Suprapubic skin (tissue), 4 donors: Measurements from ENCODE around the gene PPP1R12B. TPM values are rescaled to one million over a fixed set of nuclear protein-coding genes. Genes with fewer than 3 reads are reported as not detected.

Source experiments
- DNase-seq, 2 donors: peaks; one replicate each; pipeline ENCODE4 v3.0.0-alpha.2; 2019; ENCODE audit warnings: low spot score in 2 of 2
- H3K27ac ChIP-seq: fragments of 200-600 bp; sonication (generic); one replicate; pipeline ENCODE4 v1.5.1; 2019
- H3K27me3 ChIP-seq: fragments of 200-600 bp; sonication (generic); one replicate; pipeline ENCODE4 v1.5.1; 2019
- H3K36me3 ChIP-seq: fragments of 200-600 bp; sonication (generic); one replicate; pipeline ENCODE4 v1.5.1; 2019
- H3K4me1 ChIP-seq: fragments of 200-600 bp; sonication (generic); one replicate; pipeline ENCODE4 v1.5.1; 2019
- H3K4me3 ChIP-seq: fragments of 200-600 bp; sonication (generic); one replicate; pipeline ENCODE4 v1.5.1; 2019; ENCODE audit warnings: mild to moderate bottlenecking
- H3K9me3 ChIP-seq: fragments of 200-600 bp; sonication (generic); one replicate; pipeline ENCODE4 v1.5.1; 2019
- CTCF ChIP-seq, 2 donors: fragments of 200-600 bp in 1 of 2; fragments of 450-650 bp in 1 of 2; sonication (generic) in 1 of 2; IDR thresholded peaks; one replicate each; pipeline ENCODE4 v1.5.1; 2016 to 2019; ENCODE audit warnings: antibody characterized with exemption in 2 of 2, mild to moderate bottlenecking in 1 of 2, moderate library complexity in 1 of 2
- EP300 ChIP-seq: sonication (generic); formaldehyde crosslinking; IDR thresholded peaks from one replicate; pipeline ENCODE4 v1.6.1; 2017; ENCODE audit warnings: antibody characterized with exemption
- POLR2A ChIP-seq, 2 donors: fragments of 450-650 bp; IDR thresholded peaks; one replicate each; pipeline ENCODE4 v1.6.1; 2017; ENCODE audit warnings: antibody characterized with exemption in 2 of 2, mild to moderate bottlenecking in 2 of 2, moderate library complexity in 2 of 2
- POLR2AphosphoS5 ChIP-seq, 3 donors: sonication (generic); formaldehyde crosslinking; IDR thresholded peaks; one replicate each; pipeline ENCODE4 v1.6.1; 2017; ENCODE audit warnings: antibody characterized with exemption in 3 of 3
- WGBS: methylation state at CpG from one replicate; pipeline ENCODE4 v1.1.5; 2018; 5-methylcytosine and 5-hydroxymethylcytosine counted together
- total RNA-seq, 4 donors: library from RNA; depleted of rRNA; stranded (reverse); fragments of >200 nt; gene quantifications; one replicate each; pipeline ENCODE4 v1.1.0, GENCODE V29; 2016

PPP1R12B gene
- total RNA-seq, 4 donors from 2014 or later, result 28.4 to 90.7 (median 30.8) TPM

GRCh38 chr1:202571719-202572339 lies 223.3 kb downstream of the PPP1R12B start:
- Histone ChIP-seq H3K4me3 (no peak overlapping the region), H3K4me1 (peaks cover 55% of the 10 kb centered on the region), H3K27ac (no peak overlapping the region), H3K9me3 (no peaks in the 10 kb centered on the region), H3K27me3 (no peaks in the 10 kb centered on the region), H3K36me3 (no peaks in the 10 kb centered on the region)
- no peak for DNase-seq
- peak in 1 of 2 donors; percentile 62 for TF ChIP-seq CTCF (IDR thresholded peaks at IDR 0.05)
- TF ChIP-seq POLR2A (IDR thresholded peaks at IDR 0.05), result no peak
- TF ChIP-seq POLR2AphosphoS5 (IDR thresholded peaks at IDR 0.05), result no peak
- no peak for TF ChIP-seq EP300
- 66% methylated on average over 3 of the region's 3 CpGs for WGBS

- Histone ChIP-seq H3K36me3 (no peaks in the 10 kb centered on the region), H3K4me1 (peaks cover 55% of the 10 kb centered on the region), H3K27me3 (no peaks in the 10 kb centered on the region), H3K27ac (no peak overlapping the region), H3K9me3 (no peaks in the 10 kb centered on the region), H3K4me3 (no peak overlapping the region)
- 76% methylated on average over 1 of the region's 1 CpG for WGBS
- TF ChIP-seq CTCF (IDR thresholded peaks at IDR 0.05), result no peak
- TF ChIP-seq EP300, result no peak
- no peak for TF ChIP-seq POLR2AphosphoS5 (IDR thresholded peaks at IDR 0.05)
- no peak for TF ChIP-seq POLR2A (IDR thresholded peaks at IDR 0.05)
- no peak for DNase-seq
Measured at GRCh38 chr1:202572867-202573266, 224.4 kb downstream of the PPP1R12B start.

- TF ChIP-seq EP300 (no peak), POLR2A (IDR thresholded peaks at IDR 0.05) (no peak), POLR2AphosphoS5 (IDR thresholded peaks at IDR 0.05) (no peak), CTCF (IDR thresholded peaks at IDR 0.05) (no peak)
- peak overlapping the region; percentile 67 for H3K27ac ChIP-seq
- peaks cover 10% of the 10 kb centered on the region for H3K36me3 ChIP-seq
- H3K9me3 ChIP-seq, result no peaks in the 10 kb centered on the region
- H3K4me3 ChIP-seq, result no peak overlapping the region
- DNase-seq, result no peak
- WGBS, result 39% methylated on average over 2 of the region's 2 CpGs
- peaks cover 58% of the 10 kb centered on the region for H3K4me1 ChIP-seq
- no peaks in the 10 kb centered on the region for H3K27me3 ChIP-seq
Measured at GRCh38 chr1:202575918-202576653, 227.6 kb downstream of the PPP1R12B start.

GRCh38 chr1:202576816-202577215 lies 228.3 kb downstream of the PPP1R12B start:
- peaks cover 58% of the 10 kb centered on the region for H3K4me1 ChIP-seq
- peak overlapping the region; percentile 67 for H3K27ac ChIP-seq
- no peak overlapping the region for H3K4me3 ChIP-seq
- TF ChIP-seq CTCF (IDR thresholded peaks at IDR 0.05) (no peak), POLR2A (IDR thresholded peaks at IDR 0.05) (no peak), POLR2AphosphoS5 (IDR thresholded peaks at IDR 0.05) (peak in 2 of 3 donors; percentile 50 to 71), EP300 (no peak)
- no peaks in the 10 kb centered on the region for H3K9me3 ChIP-seq
- H3K27me3 ChIP-seq, result no peaks in the 10 kb centered on the region
- no peak for DNase-seq
- WGBS, result 69% methylated on average over 1 of the region's 1 CpG
- H3K36me3 ChIP-seq, result peaks cover 16% of the 10 kb centered on the region

GRCh38 chr1:202577381-202577780 lies 228.9 kb downstream of the PPP1R12B start:
- no peak for DNase-seq
- no peak overlapping the region for H3K4me3 ChIP-seq
- H3K27ac ChIP-seq, result peak overlapping the region; percentile 58
- no peaks in the 10 kb centered on the region for H3K27me3 ChIP-seq
- H3K36me3 ChIP-seq, result peaks cover 18% of the 10 kb centered on the region
- WGBS, result 19% methylated on average over 2 of the region's 2 CpGs
- H3K9me3 ChIP-seq, result no peaks in the 10 kb centered on the region
- TF ChIP-seq POLR2A (IDR thresholded peaks at IDR 0.05), result no peak
- TF ChIP-seq POLR2AphosphoS5 (IDR thresholded peaks at IDR 0.05), result no peak
- no peak for TF ChIP-seq CTCF (IDR thresholded peaks at IDR 0.05)
- TF ChIP-seq EP300, result no peak
- peaks cover 58% of the 10 kb centered on the region for H3K4me1 ChIP-seq
